Measurements from ENCODE around the gene RAPGEF6. TPM values are rescaled to one million over a fixed set of nuclear protein-coding genes. Genes with fewer than 3 reads are reported as not detected.

The RAPGEF6 gene
- total and polyA plus RNA-seq, 2 of the 4 experiments (the other 2 are of a cell fraction): 5.8 to 18.8 TPM

GRCh38 chr5:131509801-131510200 is 125.2 kb downstream of the RAPGEF6 start:
- CTCF ChIA-PET: no interaction called here

More at GRCh38 chr5:131509801-131510200, 125.2 kb downstream of the RAPGEF6 start:
- no peak overlapping the region for H2BK5ac ChIP-seq (ENCODE audit: low read depth, low read length, poor library complexity, severe bottlenecking)
- BruUV-seq (replicated peaks): no TSS peak
- H3K36me3 ChIP-seq (ENCODE audit: control insufficient read depth, insufficient read depth, low read length): peaks cover 5% of the 10 kb centered on the region
- H4K20me1 ChIP-seq (ENCODE audit: insufficient read depth, low read length): no peaks in the 10 kb centered on the region
- H2BK15ac ChIP-seq (ENCODE audit: low read depth, low read length): no peak overlapping the region
- no peaks in the 10 kb centered on the region for H3K9me3 ChIP-seq (ENCODE audit: control insufficient read depth, insufficient read depth, low read length)
- 0 out of 2 replicates have a peak, but pooled peaks cover 3% of the 10 kb centered on the region for H3K9me1 ChIP-seq (ENCODE audit: insufficient read depth, low read length)
- no peak overlapping the region for H3K4me2 ChIP-seq (ENCODE audit: low read depth, low read length)
- H2AK9ac ChIP-seq (replicated peaks; ENCODE audit: low read depth, low read length, poor library complexity): no peak overlapping the region
- no peak overlapping the region for H2AK5ac ChIP-seq (ENCODE audit: low read depth, low read length)
- intact Hi-C loops (cut with micrococcal nuclease) (no loop called here), dilution Hi-C loops (cut with HindIII; ENCODE audit: low sequenced_read_pairs, unreplicated experiment) (no loop called here), in situ Hi-C loops (cut with MboI; ENCODE audit: low sequenced_read_pairs) (no loop called here)
- POLR2A ChIA-PET (ENCODE audit: unreplicated experiment): no interaction called here
- no peak overlapping the region for H2AFZ ChIP-seq (replicated peaks; ENCODE audit: low read length, poor library complexity)
- H3K4me3 ChIP-seq (ENCODE audit: insufficient read depth, low read depth, low read length): no peak overlapping the region
- H3K23ac ChIP-seq (ENCODE audit: low read depth, low read length): no peak overlapping the region
- no peak overlapping the region for H2BK120ac ChIP-seq (ENCODE audit: low read depth, low read length)
- no peak overlapping the region for H3K14ac ChIP-seq (replicated peaks; ENCODE audit: low read depth, low read length)
- no peak overlapping the region for H4K5ac ChIP-seq (ENCODE audit: low read depth, low read length)
- H3K18ac ChIP-seq (ENCODE audit: low read depth, low read length): no peak overlapping the region
- H3K4me1 ChIP-seq (ENCODE audit: control insufficient read depth, insufficient read depth, low read length): peaks cover 3% of the 10 kb centered on the region; the same call in 1 of the 2 replicates
- H3K4ac ChIP-seq (ENCODE audit: low read depth, low read length): no peak overlapping the region
- peaks cover 2 to 17% of the 10 kb centered on the region in 2 experiments for H3K79me1 ChIP-seq (ENCODE audit: low read depth in 1 of 2, low read length in 2 of 2)
- H4K91ac ChIP-seq (ENCODE audit: insufficient read depth, low read depth, low read length): no peak overlapping the region
- no peak overlapping the region for H3K9ac ChIP-seq (ENCODE audit: low read depth, low read length)
- H4K8ac ChIP-seq (ENCODE audit: low read depth in 2 of 2, low read length in 2 of 2): no peak overlapping the region
- H3K27me3 ChIP-seq (ENCODE audit: control insufficient read depth, insufficient read depth, low read length): no peaks in the 10 kb centered on the region
- no peak overlapping the region for H3K56ac ChIP-seq (ENCODE audit: extremely low read depth, insufficient read depth, low read length)
- no peak overlapping the region for H2BK20ac ChIP-seq (ENCODE audit: low read depth, low read length)
- no peak overlapping the region for H3K27ac ChIP-seq (ENCODE audit: insufficient read depth, low read length)
- DNase-seq (no peak), ATAC-seq (ENCODE audit: low read depth) (no peak)
- TF ChIP-seq FOS (IDR thresholded peaks at IDR 0.05; ENCODE audit: low read depth, low read length) (no peak), SMC3 (IDR thresholded peaks at IDR 0.05; ENCODE audit: low read depth, low read length) (no peak), BHLHE40 (IDR thresholded peaks at IDR 0.05; ENCODE audit: low read depth, low read length) (no peak), USF2 (IDR thresholded peaks at IDR 0.05; ENCODE audit: low read depth, low read length) (no peak), RFX5 (IDR thresholded peaks at IDR 0.05; ENCODE audit: low read depth, low read length) (no peak), POLR2A (IDR thresholded peaks at IDR 0.05; ENCODE audit: low read depth, low read length) (no peak), MAFK (IDR thresholded peaks at IDR 0.05; ENCODE audit: low read depth, low read length) (no peak), CEBPB (IDR thresholded peaks at IDR 0.05; ENCODE audit: low read depth, low read length) (no peak), CHD1 (IDR thresholded peaks at IDR 0.05; ENCODE audit: low read depth, low read length) (no peak), NFE2L2 (IDR thresholded peaks at IDR 0.05; ENCODE audit: low read depth, low read length) (no peak), RCOR1 (IDR thresholded peaks at IDR 0.05; ENCODE audit: insufficient replicate concordance, low read length) (no peak), MAZ (IDR thresholded peaks at IDR 0.05; ENCODE audit: borderline replicate concordance, low read depth, low read length) (no peak), MXI1 (IDR thresholded peaks at IDR 0.05; ENCODE audit: borderline replicate concordance, low read depth, low read length) (no peak)
- TF ChIP-seq, protein P1, sequence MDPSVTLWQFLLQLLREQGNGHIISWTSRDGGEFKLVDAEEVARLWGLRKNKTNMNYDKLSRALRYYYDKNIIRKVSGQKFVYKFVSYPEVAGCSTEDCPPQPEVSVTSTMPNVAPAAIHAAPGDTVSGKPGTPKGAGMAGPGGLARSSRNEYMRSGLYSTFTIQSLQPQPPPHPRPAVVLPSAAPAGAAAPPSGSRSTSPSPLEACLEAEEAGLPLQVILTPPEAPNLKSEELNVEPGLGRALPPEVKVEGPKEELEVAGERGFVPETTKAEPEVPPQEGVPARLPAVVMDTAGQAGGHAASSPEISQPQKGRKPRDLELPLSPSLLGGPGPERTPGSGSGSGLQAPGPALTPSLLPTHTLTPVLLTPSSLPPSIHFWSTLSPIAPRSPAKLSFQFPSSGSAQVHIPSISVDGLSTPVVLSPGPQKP (IDR thresholded peaks at IDR 0.05; ENCODE audit: borderline replicate concordance, low read depth, low read length): no peak

All from IMR-90 (cell line).